Rectal smooth muscle tissue (tissue), 1 donor: ENCODE results near the gene PGLYRP1.

Source experiments
- H3K27ac ChIP-seq: one replicate; pipeline ENCODE4 v1.7.0; 2013; ENCODE audit warnings: low read depth, low read length, inconsistent platforms
- H3K27me3 ChIP-seq: one replicate; pipeline ENCODE4 v1.7.0; 2013; ENCODE audit warnings: low read length; ENCODE audit not compliant: control insufficient read depth, insufficient read depth
- H3K36me3 ChIP-seq: one replicate; pipeline ENCODE4 v1.7.0; 2013; ENCODE audit warnings: low read length; ENCODE audit not compliant: control insufficient read depth, insufficient read depth
- H3K4me1 ChIP-seq: one replicate; pipeline ENCODE4 v1.7.0; 2013; ENCODE audit warnings: low read length; ENCODE audit not compliant: control insufficient read depth, insufficient read depth
- H3K4me3 ChIP-seq: one replicate; pipeline ENCODE4 v1.7.0; 2013; ENCODE audit warnings: low read length
- H3K9ac ChIP-seq: one replicate; pipeline ENCODE4 v1.7.0; 2013; ENCODE audit warnings: low read length

Gene PGLYRP1

DNA sequence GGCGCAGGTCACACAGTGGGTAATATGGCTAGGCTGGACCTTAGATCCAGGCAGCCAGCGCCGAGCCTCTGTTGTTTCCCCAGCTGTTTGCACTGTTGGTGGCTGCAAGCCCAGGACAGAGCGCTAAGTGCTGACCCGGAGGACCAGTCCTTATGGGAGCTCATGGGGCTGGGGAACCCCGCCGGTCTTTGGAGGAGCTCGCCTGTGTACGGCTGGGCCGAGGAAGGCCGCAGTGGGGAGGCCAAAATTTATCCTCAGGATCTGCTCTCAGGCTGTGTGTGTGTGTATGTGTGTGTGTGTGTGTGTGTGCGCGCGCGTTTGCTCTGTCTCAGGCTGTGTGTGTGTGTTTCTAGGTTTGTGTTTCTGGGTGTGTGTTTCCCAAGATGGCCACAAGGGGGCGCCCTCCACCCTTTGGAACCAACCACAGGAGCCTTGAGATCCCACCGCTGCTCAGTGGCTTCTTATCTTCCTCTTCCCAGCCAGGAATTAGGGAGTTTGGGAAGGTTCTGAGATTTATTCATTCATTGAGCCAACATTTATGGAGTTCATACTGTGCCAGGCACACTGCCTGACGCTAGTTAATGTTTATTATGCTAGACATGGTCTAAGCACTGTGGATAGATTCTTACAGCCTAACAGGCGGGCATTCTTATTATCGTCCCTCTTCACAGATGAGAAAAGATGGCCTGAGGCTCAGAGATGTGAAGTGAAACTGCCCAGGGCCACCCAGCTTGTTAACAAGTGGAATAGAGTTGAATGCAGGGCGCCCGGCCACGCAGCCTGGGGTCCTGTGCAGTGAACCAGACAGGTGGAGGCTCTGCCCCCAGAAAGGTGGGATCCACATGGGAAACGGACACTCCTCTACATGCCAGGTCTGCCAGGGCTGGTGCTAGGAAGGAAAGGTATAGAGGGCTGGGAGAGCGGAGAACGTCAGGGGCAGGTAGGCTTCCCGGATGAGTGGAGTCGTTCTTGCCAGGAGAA is 13.0 kb downstream of the PGLYRP1 start:
- no peaks in the 10 kb centered on the region for H3K36me3 ChIP-seq
- peaks cover 4% of the 10 kb centered on the region for H3K27me3 ChIP-seq
- peaks cover 3% of the 10 kb centered on the region for H3K4me1 ChIP-seq
- H3K27ac ChIP-seq, result no peak overlapping the region
- H3K9ac ChIP-seq, result no peak overlapping the region
- H3K4me3 ChIP-seq, result no peak overlapping the region

DNA sequence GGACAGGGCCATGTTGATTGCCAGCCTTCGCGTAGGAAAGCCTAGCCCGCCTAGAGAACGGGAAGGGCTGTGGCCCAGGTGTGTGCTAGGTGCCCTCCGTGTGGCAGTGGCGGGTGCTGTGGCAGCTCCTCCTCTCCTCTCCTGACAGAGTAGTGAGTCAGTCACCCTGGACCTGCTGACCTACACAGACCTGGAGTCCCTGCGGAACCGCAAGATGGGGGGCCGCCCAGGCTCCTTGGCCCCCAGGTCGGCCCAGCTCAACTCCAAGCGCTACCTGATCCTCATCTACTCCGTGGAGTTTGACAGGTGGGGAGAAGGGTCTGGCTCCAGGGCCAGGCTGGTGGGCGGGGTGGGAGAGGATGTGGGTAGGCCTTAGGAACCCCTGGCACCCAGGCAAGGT is 16.4 kb downstream of the PGLYRP1 start:
- Histone ChIP-seq H3K4me3 (no peak overlapping the region), H3K9ac (no peak overlapping the region), H3K27ac (no peak overlapping the region), H3K36me3 (no peaks in the 10 kb centered on the region), H3K27me3 (no peaks in the 10 kb centered on the region), H3K4me1 (no peaks in the 10 kb centered on the region)

DNA sequence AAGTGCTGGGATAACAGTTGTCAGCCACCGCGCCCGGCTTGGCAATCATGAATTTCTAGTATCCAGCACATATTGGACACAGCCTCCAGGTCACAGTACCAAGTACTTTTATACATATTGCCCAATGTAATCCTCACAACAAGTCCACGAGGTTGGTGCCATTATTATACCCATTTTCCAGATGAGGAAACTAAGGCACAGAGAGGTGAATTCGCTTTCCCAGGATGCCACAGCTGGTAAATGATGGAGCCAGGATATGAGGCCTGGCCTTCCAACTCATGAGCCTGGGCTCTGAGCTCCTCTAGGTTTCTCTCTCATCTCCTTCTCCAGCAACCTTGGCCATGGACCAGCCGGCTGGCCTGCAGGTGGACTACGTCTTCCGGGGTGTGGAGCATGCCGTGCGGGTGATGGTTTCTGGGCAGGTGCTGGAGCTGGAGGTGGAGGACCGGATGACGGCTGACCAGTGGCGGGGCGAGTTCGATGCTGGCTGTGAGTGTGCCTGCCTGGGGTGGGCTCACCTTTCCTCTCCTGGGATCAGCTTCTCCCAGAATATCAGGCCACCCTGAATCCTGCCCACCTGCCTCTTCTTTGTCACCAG is 20.1 kb downstream of the PGLYRP1 start:
- no peak overlapping the region for H3K9ac ChIP-seq
- no peak overlapping the region for H3K27ac ChIP-seq
- H3K4me1 ChIP-seq, result no peaks in the 10 kb centered on the region
- no peaks in the 10 kb centered on the region for H3K36me3 ChIP-seq
- peaks cover 3% of the 10 kb centered on the region for H3K27me3 ChIP-seq
- H3K4me3 ChIP-seq, result no peak overlapping the region

DNA sequence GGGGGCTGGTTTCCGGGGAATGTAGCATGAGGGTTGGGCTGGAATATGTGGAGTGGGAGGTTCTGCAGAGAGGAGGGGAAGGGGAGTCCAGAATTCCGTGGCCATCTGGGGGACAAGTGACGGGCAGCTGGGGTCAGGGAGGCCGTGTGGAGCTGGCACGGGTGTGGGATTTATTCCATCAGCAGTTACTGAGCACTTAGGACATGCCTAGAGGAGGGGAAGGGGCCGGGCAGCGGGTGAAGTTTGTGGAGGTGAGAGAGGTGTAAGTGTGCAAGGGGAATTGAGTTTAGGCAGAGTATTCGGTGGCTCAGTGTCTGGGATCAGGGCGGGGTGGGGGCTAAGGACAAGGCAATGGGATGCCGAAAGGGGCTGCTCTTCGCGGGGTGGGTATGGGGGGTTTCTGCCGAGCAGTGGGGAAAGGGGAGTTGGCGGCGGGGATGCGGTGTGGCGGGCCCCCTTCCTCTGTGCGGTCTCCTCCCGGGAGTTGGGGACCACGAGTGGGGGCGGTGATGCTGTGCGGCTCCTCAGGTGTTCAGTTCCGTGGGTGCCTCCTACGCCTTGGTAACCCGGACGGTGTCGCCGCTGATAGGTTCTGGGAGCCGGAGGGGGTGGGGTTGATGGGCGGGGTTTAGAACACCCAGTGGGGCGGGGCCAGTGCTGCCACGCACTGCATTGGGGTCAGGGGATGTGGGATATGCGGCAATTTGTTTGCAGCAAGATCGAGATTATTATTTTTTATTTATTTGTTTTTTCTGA is 22.2 kb downstream of the PGLYRP1 start:
- H3K27me3 ChIP-seq, result peaks cover 3% of the 10 kb centered on the region
- H3K36me3 ChIP-seq, result peaks cover 5% of the 10 kb centered on the region
- peaks cover 5% of the 10 kb centered on the region for H3K4me1 ChIP-seq
- no peak overlapping the region for H3K27ac ChIP-seq
- no peak overlapping the region for H3K4me3 ChIP-seq
- H3K9ac ChIP-seq, result no peak overlapping the region

DNA sequence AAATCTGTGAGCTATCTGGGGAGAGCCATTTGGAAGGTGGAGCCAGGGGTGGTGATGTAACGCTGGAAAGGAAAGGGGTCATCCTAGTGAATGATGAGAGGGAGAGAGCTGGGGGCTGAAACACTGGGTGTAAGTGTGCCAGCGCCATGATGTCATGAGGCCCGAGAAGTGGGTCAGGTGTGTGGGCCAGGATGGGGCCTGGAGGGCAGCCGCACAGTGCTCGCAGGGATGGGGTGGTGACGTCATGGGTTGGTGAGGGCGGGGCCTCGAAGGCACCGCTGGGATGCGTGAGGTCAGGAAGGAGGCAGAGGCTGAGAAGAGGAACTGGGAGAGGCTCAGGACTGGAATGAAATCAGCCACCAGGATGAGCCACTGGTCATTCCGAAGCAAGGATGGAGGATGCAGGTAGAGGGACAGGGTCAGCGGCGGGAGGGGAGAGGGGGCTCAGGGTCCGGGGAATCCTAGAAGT is 23.2 kb downstream of the PGLYRP1 start:
- no peak overlapping the region for H3K27ac ChIP-seq
- peaks cover 5% of the 10 kb centered on the region for H3K36me3 ChIP-seq
- H3K4me3 ChIP-seq, result no peak overlapping the region
- H3K4me1 ChIP-seq, result peaks cover 6% of the 10 kb centered on the region
- H3K9ac ChIP-seq, result no peak overlapping the region
- H3K27me3 ChIP-seq, result peaks cover 3% of the 10 kb centered on the region

DNA sequence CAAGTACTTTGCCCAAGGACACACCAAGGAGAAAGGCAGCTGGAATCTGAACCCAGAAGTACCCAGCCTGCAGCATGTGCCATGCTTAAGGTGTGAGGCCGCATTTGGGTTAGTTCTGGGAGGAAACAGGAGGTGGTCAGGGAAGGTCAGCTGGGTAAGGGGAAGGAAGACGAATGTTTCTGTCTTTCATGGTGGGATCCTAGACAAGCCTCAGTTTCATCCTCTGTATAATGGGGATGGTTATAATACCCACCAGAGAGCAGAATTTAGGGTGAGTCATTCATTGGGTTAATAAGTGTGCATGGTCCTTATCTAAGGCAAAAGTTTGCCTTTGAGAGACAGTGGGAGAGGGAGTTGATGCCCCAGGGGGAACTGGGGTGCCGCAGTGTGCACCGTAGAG is 24.0 kb downstream of the PGLYRP1 start:
- Histone ChIP-seq H3K27ac (no peak overlapping the region), H3K36me3 (peaks cover 5% of the 10 kb centered on the region), H3K4me3 (no peak overlapping the region), H3K27me3 (peaks cover 3% of the 10 kb centered on the region), H3K4me1 (peaks cover 6% of the 10 kb centered on the region), H3K9ac (no peak overlapping the region)

DNA sequence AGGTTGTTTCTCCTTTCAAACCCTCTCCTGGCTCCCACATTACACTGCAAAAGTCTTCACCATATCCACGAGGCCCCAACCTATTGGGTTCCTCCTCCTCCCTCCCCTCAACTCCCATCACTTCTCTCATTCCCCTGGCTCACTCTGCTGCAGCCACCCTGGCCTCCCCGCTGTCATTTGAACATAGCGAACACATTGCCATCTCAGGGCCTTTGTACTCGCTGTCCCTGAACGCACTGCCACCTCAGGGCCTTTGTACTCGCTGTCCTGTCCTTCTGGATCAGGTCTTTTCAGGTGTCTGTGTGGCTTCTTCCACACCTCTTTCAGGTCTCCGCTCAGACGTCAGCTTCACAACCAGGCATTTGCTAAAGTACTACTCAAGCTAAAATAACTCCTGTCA is 25.9 kb downstream of the PGLYRP1 start:
- Histone ChIP-seq H3K9ac (peak overlapping the region; percentile 16), H3K4me3 (no peak overlapping the region), H3K4me1 (peaks cover 6% of the 10 kb centered on the region), H3K36me3 (peaks cover 5% of the 10 kb centered on the region), H3K27ac (no peak overlapping the region), H3K27me3 (peaks cover 3% of the 10 kb centered on the region)

DNA sequence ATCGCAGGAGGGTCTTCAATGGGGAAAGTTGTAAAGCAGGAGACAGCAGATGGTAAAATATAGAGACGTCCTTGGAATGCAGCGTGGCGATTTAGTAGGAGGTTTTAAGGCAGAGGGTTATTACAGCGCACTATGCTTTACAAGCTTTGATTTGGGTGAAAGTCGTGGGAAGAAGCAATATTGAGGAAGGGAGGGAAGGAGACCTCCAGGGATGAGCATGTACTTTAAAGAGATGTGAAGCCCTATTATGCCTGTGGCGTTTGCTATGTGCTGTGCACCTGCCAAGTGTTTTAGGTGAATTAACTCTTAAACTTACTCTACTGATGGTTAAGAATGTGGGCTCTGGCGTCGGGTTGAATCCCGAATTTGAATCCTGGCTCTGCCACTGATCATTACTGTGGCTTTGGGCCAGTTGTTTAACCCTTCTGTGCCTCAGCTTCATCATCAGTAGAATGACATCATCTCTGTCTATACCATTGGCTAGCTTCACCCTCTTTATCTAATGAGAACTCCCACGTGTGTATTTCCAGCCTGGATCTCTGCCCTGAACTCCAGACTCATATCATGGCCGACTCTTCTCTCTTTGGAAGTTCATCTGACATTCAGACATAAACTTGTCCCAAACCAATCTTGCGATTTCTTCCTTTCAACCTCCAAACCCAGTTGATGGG is 27.0 kb downstream of the PGLYRP1 start:
- Histone ChIP-seq H3K9ac (peak overlapping the region; percentile 29), H3K4me3 (peak overlapping the region; percentile 88), H3K27me3 (peaks cover 3% of the 10 kb centered on the region), H3K36me3 (peaks cover 5% of the 10 kb centered on the region), H3K4me1 (peaks cover 6% of the 10 kb centered on the region), H3K27ac (peak overlapping the region; percentile 62)

DNA sequence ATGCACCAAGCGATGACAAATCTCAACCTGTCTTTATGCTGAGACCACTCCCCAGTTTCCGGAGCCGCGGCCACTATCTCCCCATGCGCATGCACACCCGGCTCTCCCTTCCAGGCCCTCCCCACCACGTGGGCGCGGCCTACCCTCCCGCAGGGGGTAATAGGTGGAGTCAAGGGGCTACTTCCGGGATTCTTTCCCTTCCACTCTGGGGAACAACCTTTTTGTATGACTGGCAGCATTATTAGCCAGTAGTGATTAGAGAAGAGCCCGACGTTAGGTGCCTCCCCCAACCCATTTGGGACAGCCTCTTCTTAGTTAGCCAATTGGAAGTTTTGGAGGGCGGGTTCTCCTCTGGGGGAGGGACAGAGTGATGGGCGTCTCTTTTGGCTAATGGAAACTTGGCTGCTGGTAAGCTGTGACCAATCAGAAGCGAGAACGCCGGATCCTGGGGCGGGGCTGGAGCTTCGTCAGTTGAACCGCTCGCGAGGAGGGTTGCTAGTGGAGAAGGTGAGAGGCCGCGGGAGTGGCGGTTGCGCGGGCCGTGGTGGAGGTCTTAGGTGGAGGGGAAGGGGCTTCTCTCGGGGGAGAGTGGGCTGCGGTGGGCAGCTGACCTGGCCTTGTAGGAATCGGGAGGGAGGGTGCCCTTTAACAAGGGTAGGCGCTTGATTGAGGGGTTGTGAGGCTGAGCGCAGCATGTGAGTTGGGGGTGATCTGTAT is 27.7 kb downstream of the PGLYRP1 start, which contains the start of gene CCDC61:
TSS of gene CCDC61 (plus strand) at position 470 of the 717 bp plus-strand sequence. CDS start 7,552 bp downstream, outside the sequence.
- H3K27ac ChIP-seq, result peak within 1 kb of the TSS; percentile 62
- H3K27me3 ChIP-seq, result peaks cover under 1% of the 10 kb centered on the region

DNA sequence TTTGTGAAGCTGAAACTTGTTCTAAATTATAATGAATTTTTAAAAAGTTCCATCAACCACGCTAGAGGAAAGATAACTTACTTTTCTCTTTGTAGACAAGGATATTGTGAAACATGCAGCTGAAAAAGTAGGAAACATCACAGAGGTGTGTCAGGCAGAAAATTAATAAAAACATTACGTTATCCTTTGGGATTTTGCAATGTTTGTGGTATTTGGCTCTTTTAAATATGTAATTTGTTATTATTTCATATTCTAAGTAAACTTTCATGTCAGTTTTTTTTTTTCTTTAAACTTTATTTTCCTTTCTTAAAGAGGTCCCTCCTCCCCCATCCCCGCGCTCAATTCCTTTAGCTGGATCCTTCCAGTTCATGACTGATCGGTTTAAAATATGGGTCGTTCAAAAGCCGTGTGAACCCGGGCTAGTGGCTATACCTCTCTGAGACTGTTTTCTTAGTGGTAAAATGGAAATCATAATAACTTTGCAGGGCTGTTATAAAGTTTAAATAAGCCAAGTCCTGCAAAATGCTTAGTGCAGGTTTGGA is 28.3 kb downstream of the PGLYRP1 start:
- Histone ChIP-seq H3K9ac (no peak overlapping the region), H3K27me3 (no peaks in the 10 kb centered on the region), H3K4me1 (peaks cover 6% of the 10 kb centered on the region), H3K27ac (no peak overlapping the region), H3K36me3 (peaks cover 5% of the 10 kb centered on the region), H3K4me3 (peak overlapping the region; percentile 74)

More for the DNA sequence above, 27.7 kb downstream of the PGLYRP1 start, which contains the start of gene CCDC61:
- Histone ChIP-seq H3K4me3 (peak within 1 kb of the TSS; percentile 88), H3K4me1 (peaks cover 6% of the 10 kb centered on the region), H3K9ac (peak within 1 kb of the TSS; percentile 29), H3K36me3 (peaks cover 5% of the 10 kb centered on the region)

DNA sequence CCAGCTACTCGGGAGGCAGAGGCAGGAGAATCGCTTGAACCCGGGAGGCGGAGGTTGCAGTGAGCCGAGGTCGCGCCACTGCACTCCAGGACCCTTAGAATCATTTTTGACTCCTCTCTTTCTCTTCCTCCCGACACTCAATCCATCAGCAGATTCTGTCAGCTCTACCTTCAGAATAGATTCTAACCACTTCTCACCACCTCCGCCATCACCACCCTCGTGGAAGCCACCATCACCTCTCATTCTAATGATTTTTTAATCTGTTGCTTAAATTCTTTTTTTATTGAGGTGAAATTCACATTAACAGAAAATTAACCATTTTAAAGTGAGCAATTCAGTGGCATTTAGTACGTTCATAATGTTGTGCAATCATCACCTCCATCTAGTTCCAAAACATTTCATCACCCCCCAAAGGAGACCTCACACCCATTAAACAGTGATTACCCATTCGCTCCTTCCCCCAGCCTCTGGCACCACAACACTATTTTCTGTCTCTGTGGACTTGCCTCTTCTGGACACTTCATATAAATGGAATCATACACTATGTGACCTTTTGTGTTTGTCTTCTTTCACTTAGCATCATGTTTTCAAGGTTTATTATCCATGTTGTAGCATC is 32.6 kb downstream of the PGLYRP1 start:
- Histone ChIP-seq H3K9ac (no peak overlapping the region), H3K27me3 (no peaks in the 10 kb centered on the region), H3K4me3 (no peak overlapping the region), H3K4me1 (no peaks in the 10 kb centered on the region), H3K36me3 (no peaks in the 10 kb centered on the region), H3K27ac (no peak overlapping the region)
